Neutrophil (primary cell): Measurements from ENCODE around the gene PKIB.
"Not testable (repeated sequence)": the region's sequence is repeated elsewhere in the genome, so short reads cannot be mapped to it uniquely, and the experiment has no call there.

Experiments used
- H3K27ac ChIP-seq: fragments of 200-600 bp; sonication (generic); 2 replicates; pipeline ENCODE4 v1.5.1; 2016; ENCODE audit warnings: mild to moderate bottlenecking, moderate library complexity
- H3K27me3 ChIP-seq: fragments of 200-600 bp; sonication (generic); 2 replicates; pipeline ENCODE4 v1.6.0; 2016; ENCODE audit warnings: mild to moderate bottlenecking
- H3K36me3 ChIP-seq: fragments of 200-600 bp; sonication (generic); 2 replicates; pipeline ENCODE4 v1.5.1; 2017
- H3K4me1 ChIP-seq, 2 experiments: fragments of 200-600 bp in 1 of 2; sonication (generic) in 1 of 2; 1 replicate in 1 of 2; 2 replicates in 1 of 2; pipeline versions ENCODE4 v1.5.1 to v1.6.1; 2013 to 2016; ENCODE audit warnings: low read depth in 1 of 2, low read length in 1 of 2, mild to moderate bottlenecking in 1 of 2, moderate library complexity in 1 of 2; ENCODE audit not compliant: control insufficient read depth in 1 of 2, insufficient read depth in 1 of 2
- H3K4me3 ChIP-seq, 2 experiments: fragments of 200-600 bp in 1 of 2; sonication (generic) in 1 of 2; 1 replicate in 1 of 2; 2 replicates in 1 of 2; pipeline ENCODE4 v1.5.1; 2013 to 2016; ENCODE audit warnings: low read depth in 1 of 2, low read length in 1 of 2, mild to moderate bottlenecking in 1 of 2, moderate library complexity in 1 of 2
- H3K9me3 ChIP-seq: fragments of 200-600 bp; sonication (generic); 2 replicates; pipeline ENCODE4 v1.5.1; 2016
- TF ChIP-seq, protein P1 (sequence below): fragments of 200-600 bp; sonication (generic); IDR thresholded peaks from 2 replicates; pipeline ENCODE4 v1.5.1; 2016; ENCODE audit warnings: antibody characterized with exemption

Gene PKIB

DNA sequence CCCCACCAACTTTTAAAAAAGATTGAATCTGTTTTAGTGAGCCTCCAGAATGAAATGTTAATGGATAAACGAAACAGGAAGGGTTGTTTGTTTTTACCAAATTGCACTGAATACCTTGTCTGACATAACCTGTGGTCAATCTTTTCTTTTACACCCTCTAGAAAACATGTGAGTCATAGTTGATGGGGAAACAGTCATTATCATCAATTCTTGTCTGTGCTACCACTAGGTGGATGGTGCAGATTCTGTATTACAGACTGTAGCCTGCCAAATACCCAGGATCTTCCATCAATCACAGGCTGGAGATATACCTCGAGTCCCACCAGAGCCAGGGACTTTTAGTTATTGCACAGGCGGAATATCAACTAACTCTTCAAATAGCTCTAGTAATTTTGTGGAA is 29.5 kb upstream of the PKIB start:
- Histone ChIP-seq H3K4me3 (no peak overlapping the region), H3K9me3 (no peaks in the 10 kb centered on the region), H3K4me1 (no peaks in the 10 kb centered on the region), H3K36me3 (no peaks in the 10 kb centered on the region), H3K27ac (no peak overlapping the region), H3K27me3 (no peaks in the 10 kb centered on the region)
- TF ChIP-seq, protein P1, sequence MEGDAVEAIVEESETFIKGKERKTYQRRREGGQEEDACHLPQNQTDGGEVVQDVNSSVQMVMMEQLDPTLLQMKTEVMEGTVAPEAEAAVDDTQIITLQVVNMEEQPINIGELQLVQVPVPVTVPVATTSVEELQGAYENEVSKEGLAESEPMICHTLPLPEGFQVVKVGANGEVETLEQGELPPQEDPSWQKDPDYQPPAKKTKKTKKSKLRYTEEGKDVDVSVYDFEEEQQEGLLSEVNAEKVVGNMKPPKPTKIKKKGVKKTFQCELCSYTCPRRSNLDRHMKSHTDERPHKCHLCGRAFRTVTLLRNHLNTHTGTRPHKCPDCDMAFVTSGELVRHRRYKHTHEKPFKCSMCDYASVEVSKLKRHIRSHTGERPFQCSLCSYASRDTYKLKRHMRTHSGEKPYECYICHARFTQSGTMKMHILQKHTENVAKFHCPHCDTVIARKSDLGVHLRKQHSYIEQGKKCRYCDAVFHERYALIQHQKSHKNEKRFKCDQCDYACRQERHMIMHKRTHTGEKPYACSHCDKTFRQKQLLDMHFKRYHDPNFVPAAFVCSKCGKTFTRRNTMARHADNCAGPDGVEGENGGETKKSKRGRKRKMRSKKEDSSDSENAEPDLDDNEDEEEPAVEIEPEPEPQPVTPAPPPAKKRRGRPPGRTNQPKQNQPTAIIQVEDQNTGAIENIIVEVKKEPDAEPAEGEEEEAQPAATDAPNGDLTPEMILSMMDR, result no peak

DNA sequence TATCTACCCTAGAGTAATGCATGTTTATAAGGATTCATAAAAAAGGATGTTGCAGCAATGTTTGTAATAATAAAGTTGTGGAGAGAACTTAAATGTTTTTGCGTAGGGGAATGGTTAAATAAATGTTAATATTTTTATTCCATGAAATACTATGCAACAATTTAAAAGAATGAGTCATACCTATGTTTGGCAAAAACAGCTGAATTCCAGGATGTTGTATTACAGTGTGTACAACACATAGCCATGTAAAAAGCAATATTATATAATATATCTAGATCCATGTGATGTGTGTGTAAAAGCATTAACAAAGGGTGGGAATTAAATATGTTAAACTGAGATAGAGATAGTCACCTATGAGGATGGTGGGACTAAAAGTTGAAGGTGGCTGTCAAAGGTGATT is 21.1 kb upstream of the PKIB start:
- Histone ChIP-seq H3K9me3 (no peaks in the 10 kb centered on the region), H3K27ac (no peak overlapping the region), H3K4me3 (no peak overlapping the region), H3K36me3 (no peaks in the 10 kb centered on the region), H3K4me1 (no peaks in the 10 kb centered on the region), H3K27me3 (no peaks in the 10 kb centered on the region)
- TF ChIP-seq, protein P1, result no peak

DNA sequence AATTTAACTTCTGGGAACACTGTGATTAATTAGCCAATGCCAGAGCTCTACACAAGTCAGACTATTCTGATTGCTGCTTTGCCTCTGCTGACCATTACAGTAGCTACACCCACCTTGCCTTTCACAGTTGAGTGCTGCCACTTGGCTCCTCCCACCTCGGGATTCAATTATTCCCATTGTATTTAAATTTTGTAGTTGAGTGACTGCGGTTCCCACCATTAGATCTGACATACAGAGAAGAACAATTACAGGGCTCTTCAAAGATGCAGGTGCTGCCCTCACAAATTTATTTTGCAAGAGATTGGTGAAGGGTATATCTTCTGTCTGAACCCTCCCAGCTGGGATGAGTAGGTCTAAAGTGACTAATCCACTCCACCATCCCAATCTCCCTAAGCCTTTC is 11.9 kb upstream of the PKIB start:
- H3K27me3 ChIP-seq, H3K4me3 ChIP-seq: not testable (repeated sequence)

DNA sequence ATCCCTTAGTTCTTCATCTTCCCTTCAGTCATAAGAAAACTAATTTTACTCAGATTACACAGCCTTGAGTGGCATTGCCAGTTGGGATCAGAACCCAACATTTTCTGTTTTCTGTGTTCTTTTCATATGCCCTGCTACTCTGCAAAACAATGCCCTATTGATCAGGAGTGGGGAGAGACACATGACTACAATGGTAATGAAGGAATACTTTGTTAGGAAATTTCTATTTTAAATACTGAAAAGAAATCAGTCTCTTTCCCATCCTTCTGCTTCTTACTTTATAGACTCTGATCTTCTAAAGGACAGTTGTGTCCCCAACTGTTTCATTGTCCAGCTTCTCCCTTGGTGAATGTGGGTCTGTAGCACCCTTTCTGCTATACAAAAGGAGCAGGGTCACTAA is 5.5 kb upstream of the PKIB start:
- TF ChIP-seq, protein P1, result no peak
- H3K27me3 ChIP-seq, result peaks cover 31% of the 10 kb centered on the region
- H3K4me1 ChIP-seq, result peaks cover 0 to under 1% of the 10 kb centered on the region in 2 experiments
- H3K9me3 ChIP-seq, result no peaks in the 10 kb centered on the region
- H3K27ac ChIP-seq, result no peak overlapping the region
- no peak overlapping the region for H3K4me3 ChIP-seq
- H3K36me3 ChIP-seq, result no peaks in the 10 kb centered on the region

More for the DNA sequence above, 11.9 kb upstream of the PKIB start:
- not testable (repeated sequence) for H3K36me3 ChIP-seq, H3K4me1 ChIP-seq, H3K9me3 ChIP-seq, H3K27ac ChIP-seq

DNA sequence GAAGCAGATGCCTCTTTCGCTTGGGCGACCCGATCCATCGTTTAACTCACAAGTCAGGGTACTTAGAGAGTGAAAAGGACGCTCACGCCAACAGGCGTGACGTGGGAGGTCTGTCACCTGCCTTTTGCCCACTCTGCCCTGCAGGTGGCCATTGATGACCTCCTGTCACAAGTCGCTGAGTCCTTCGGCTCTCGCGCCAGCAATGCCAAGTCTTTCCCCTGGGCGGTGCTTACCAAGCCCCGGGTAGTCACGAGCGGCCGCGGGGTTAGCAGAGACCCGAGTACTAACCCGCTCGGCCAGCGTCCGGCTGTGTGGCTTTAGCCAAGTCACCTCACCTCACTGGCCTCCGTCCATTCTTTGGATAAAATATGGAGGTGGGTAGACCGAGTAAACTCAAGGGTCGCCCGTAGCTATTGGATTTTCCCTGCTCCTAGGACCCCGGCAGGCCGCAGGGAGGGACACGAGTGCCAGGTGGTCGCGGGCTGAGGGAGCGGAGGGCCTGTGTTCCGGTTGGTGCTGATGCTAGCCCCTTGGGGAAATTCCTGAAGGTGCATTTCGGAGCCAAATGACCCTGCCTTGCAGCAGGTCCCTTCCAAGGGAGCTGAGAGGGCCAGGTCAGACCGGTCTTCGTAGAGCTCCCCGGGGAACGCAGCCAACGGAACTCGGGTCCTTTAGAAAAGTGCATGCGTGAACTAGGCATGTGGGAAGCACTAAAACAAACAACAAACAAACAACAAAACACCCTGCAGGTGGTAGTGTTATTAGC is 668 bp downstream of the PKIB start:
- Histone ChIP-seq H3K9me3 (no peaks in the 10 kb centered on the region), H3K27ac (no peak overlapping the region), H3K4me3 (no peak overlapping the region), H3K4me1 (peaks cover 11 to 12% of the 10 kb centered on the region in 2 experiments), H3K36me3 (no peaks in the 10 kb centered on the region), H3K27me3 (peaks cover 81% of the 10 kb centered on the region)
- TF ChIP-seq, protein P1, result no peak

DNA sequence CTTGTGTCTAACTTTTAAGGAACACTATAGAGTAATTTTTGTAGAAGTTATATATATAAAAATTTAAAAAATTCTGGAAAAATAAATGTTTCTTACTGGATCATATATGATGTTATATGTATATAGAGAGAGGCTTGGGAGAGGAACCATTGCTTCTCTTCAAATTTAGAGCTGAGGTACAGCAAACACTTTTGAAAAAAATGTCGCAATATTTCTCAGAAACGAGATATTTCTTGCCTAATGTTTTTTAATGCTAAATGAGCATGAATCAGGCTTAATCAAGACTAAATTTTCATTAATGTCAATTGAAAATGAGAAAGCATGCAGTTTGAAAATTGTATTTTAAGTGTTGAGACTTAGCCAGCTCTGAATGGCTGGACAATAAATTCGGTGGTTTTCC is 2.6 kb downstream of the PKIB start:
- H3K9me3 ChIP-seq, result no peaks in the 10 kb centered on the region
- H3K27ac ChIP-seq, result no peak overlapping the region
- TF ChIP-seq, protein P1, result no peak
- H3K27me3 ChIP-seq, result peaks cover 68% of the 10 kb centered on the region
- no peaks in the 10 kb centered on the region for H3K36me3 ChIP-seq
- peaks cover 11 to 12% of the 10 kb centered on the region in 2 experiments for H3K4me1 ChIP-seq
- H3K4me3 ChIP-seq, result no peak overlapping the region
